ENCODE data around the gene CPM.
"Not testable (repeated sequence)": the region's sequence is repeated elsewhere in the genome, so short reads cannot be mapped to it uniquely, and the experiment has no call there.

Gene CPM

DNA sequence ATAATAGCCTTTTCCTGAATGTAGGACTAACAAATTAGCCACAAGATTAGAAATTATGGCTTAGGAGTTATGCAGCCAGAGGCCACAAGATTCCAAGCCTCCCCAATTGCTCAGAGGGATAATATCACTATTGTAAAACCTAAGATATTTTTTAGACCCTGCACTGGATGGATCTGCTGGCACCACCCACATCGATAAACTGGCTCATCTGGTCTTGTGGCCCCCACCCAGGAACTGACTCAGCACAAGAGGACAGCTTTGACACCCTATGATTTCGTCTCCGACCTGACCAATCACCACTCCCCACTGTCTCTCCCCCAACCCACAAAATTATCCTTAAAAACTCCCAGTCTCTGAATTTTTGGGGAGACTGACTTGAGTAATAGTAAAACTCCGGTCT is 54.7 kb downstream of the CPM start:
- no peak for DNase-seq (ENCODE audit: low read depth)

DNA sequence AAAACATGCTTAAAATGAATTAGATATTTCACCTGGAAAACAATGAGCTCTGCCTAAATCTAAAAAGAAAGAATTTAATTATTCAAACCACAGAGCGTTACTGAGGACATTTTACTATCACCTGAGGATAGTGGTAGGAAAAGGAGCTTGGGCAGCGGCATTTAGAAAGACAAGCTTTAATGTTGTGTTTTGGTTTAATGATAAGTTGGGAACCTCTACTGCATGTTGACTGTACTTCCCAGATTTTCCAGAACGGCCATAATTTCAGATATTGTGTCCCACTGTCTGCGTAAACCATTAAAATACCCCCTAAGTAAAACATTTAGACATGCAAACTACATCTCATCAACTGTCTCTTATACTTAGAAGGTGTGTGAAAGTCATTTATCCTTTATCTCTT is 55.4 kb downstream of the CPM start:
- no peak for DNase-seq (ENCODE audit: low read depth)

- no peak for DNase-seq (ENCODE audit: low read depth)
Observed at GRCh38 chr12:68876461-68876860, 56.5 kb downstream of the CPM start.

- DNase-seq (ENCODE audit: low read depth) = no peak
Observed at GRCh38 chr12:68873316-68873715, 59.7 kb downstream of the CPM start.

- no peak for DNase-seq (ENCODE audit: low read depth)
Observed at GRCh38 chr12:68871921-68872320, 61.0 kb downstream of the CPM start.

DNA sequence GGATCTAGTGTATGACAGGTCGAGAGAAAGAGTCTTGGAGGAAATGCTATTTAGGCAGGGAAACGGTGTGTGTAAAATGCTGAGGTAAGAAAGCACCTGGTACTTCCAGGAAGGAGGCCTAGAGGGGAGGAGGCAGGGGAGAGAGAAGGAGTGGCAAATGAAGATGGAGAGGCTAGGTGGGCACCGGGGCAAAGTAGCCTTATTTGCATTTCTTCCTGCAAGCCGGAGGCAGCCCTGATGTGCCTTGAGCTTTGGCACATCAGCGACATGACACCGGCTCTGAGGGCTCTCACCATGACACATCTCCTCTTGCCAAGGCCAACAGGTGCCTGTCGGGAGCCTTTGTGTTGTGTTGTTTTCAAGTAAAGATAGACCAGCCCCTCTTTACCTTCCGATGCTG is 61.6 kb downstream of the CPM start:
- DNase-seq (ENCODE audit: low read depth) = no peak

- DNase-seq (ENCODE audit: low read depth) = no peak
Observed at GRCh38 chr12:68870443-68870842, 62.5 kb downstream of the CPM start.

DNA sequence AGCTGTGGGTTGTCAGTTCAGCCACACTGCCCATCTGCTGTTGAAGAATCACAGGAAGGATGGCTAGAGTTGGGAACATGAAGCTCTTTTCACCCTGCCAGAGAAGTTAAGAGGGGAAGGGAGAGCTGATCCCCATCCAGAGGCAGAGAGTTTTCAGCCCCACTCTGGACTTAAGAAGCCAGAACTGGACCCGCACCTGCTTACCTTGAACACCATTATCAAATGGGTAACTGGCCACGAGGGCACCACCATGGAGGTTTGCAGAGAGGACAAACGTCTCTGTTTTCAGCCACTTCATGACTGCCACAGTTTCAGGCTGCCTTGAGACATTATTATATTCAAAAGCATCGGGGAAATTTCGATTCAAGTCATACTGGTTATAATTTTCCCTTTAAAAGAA is 63.0 kb downstream of the CPM start:
- DNase-seq (ENCODE audit: low read depth) = no peak

- no peak for DNase-seq (ENCODE audit: low read depth)
Observed at GRCh38 chr12:68868043-68868790, 64.8 kb downstream of the CPM start.

DNA sequence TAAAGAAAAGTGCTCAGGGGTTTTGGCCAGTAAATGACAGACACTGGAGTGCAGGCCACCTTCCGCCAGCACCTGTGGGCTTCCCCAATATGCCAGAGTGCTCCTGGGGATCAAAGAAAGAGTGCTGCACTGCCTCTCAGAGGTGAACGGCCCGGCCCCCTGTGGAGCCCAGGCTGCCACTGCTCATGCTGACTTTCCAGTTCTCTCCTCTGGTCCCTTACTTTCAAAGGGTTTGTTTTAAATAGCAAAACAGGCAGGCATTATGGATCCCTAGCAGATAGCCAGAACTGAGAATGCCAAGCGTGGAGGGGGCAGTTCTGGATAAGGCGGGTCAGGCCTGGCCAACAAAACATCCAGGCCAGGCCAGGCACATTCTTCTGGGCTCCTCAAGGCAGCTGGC is 65.4 kb downstream of the CPM start:
- DNase-seq (ENCODE audit: low read depth) = no peak

DNA sequence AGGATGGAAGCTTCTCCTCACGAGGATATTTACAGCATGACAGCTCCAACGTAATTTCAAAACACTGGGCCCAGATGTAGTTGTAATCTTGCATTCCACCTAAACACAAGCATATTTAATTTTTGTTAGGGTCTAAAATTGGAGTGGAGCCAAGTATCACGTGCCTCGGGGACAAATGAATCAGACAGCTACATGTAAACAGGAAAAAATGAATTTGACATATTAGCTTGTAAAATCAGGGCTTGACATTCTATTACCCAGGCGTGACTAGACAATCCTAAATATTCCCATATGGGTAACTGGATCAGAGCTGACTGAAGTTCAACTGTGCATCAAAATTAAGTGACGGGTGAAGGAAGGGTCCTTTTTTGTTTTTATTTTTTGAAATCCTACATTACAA is 66.0 kb downstream of the CPM start:
- DNase-seq (ENCODE audit: low read depth) = no peak

- no peak for DNase-seq (ENCODE audit: low read depth)
Observed at GRCh38 chr12:68865399-68866164, 67.4 kb downstream of the CPM start.

GRCh38 chr12:68864604-68865003 is 68.4 kb downstream of the CPM start:
- DNase-seq (ENCODE audit: low read depth) = no peak

DNA sequence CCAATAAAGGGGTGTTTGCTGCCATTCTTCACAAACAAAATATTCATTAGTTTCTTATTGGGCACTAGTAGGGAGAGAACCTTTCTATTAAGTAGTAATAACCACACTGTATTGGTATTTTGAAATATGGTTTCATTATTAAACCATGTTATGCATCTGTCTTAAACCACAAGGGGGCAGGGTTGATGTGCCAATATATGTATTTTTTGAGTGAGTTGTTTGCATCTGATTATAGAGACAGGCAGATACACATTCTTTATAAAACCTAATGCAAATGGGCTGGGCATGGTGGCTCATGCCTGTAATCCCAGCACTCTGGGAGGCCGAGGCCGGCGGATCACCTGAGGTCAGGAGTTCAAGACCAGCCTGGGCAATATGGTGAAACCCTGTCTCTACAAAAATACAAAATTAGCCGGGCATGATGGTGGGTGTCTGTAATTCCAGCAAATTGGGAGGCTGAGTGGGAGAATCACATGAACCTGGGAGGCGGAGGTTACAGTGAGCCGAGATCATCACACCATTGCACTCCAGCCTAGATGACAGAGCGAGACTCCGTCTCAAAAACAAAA is 69.0 kb downstream of the CPM start:
- not testable (repeated sequence) for DNase-seq (ENCODE audit: low read depth)

DNA sequence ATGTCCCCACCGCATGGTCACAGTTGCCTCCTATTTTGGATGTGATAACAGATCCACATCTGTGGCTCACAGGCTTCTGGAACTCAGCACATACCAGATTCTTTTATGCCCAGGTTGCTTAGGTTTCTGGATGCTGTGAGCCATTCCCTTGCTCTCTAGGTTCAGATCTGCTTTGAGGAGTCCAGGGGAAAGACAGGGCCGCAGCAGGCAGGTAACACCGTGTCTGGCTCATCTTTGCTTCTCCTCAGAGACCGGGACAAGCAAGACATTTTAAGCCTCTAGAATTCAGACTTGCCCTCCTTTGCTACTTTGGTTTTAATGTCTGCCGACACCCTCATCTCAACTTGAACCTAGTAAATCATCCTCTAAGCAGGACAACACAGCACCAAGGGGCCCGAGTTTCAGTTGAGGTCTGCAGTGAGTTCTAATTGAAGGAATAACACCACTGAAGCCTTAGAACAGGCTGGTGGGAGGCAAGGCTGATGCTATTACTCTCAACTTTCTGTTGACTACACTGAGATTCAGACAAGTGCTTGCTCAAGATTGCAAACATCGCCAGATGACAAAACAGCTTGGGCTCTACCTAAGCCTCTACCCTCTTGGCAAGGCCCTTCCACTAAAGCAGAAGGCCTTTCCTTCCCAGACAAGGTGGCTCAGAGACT is 69.7 kb downstream of the CPM start:
- no peak for DNase-seq (ENCODE audit: low read depth)

DNA sequence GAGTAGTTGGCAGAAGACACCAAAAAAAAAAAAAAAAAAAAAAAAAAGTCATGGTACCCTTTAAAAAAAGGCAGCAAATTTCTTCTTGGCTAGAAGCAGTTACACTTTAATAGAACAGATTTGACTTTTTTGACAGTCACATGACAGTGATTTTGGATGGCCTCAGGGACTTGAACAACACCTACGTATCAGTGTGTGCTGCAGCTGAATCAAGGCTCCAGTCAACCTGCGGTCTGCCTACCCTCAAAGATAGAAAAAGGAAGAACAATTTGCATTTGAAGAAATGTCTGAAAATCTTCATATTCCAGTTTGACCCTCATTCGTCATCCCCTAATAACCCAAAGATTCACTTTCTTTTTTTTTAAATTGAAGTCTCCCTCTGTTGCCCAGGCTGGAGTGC is 71.1 kb downstream of the CPM start:
- DNase-seq (ENCODE audit: low read depth) = no peak

- DNase-seq (ENCODE audit: low read depth) = no peak
Observed at GRCh38 chr12:68856510-68856909, 76.5 kb downstream of the CPM start.

DNA sequence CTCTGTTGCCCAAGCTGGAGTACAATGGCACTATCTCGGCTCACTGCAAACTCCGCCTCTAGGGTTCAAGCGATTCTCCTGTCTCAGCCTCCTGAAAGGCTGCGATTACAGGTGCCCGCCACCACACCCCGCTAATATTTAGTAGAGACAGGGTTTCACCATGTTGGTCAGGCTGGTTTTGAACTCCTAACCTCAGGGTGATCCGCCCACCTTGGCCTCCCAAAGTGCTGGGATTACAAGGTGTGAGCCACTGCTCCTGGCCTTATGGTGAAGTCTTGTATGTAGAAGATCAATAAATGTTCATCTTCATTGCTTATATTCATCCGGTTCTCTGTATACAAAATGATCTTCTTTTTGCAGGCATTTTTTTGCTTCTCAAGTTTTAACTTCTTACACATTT is 77.2 kb downstream of the CPM start:
- DNase-seq (ENCODE audit: low read depth) = no peak

- no peak for DNase-seq (ENCODE audit: low read depth)
Observed at GRCh38 chr12:68855111-68855510, 77.9 kb downstream of the CPM start.

DNA sequence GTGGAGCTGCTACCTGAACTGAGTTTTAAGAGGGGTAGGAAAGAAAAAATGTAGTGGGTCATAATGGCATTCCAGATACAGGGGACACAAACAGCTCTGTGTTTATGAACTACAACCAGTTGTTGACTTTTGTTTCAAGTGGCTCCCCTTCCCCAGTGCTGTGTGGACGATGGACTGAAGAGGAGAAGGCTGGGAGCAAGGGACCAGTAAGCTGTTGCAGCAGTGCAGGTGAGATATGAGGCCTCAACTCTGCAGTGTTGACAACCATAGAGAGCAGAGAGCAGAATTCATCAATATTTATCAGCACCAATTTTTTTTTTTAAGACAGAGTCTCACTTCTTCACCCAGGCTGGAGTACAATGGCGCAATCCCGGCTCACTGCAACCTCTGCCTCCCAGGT is 78.4 kb downstream of the CPM start:
- DNase-seq (ENCODE audit: low read depth) = no peak

DNA sequence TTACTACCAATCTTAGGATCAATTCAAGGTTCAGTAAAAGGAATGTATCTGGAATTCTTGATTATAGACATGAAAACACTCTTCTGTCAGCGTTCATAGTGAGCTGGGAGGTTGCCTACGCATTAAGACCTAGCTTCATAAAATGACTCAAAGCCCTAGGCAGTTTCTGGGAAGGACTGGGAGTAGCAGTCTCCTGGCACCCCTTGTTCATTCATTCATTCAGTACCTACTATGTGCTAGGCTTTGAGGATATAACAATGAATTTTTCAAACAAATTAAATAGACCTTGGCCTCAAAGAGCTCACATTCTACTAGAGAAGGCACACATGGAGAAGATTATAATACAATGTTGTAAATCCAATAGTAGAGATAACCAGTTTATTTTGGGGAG is 78.9 kb downstream of the CPM start:
- DNase-seq (ENCODE audit: low read depth) = no peak

GRCh38 chr12:68853396-68854077 is 79.4 kb downstream of the CPM start:
- no peak for DNase-seq (ENCODE audit: low read depth)

Data from activated gamma-delta T cell treated with anti-CD3 and anti-CD28 coated beads, Interleukin-2, amount 50 U/mL, for 16 hours (primary cell).